ENCODE measurements around the gene DDX6. TPM values are rescaled to one million over a fixed set of nuclear protein-coding genes. Genes with fewer than 3 reads are reported as not detected.

DDX6 gene
- total RNA-seq, 1 donor from 2014 or later = 148 TPM

- Mint-ChIP-seq H3K4me3 (ENCODE audit: unreplicated experiment) (no peak overlapping the region), H3K27me3 (ENCODE audit: unreplicated experiment) (peaks cover 10% of the 10 kb centered on the region), H3K9me3 (ENCODE audit: unreplicated experiment) (no peaks in the 10 kb centered on the region), H3K36me3 (ENCODE audit: unreplicated experiment) (no peaks in the 10 kb centered on the region), H3K4me1 (ENCODE audit: unreplicated experiment) (no peaks in the 10 kb centered on the region), H3K27ac (ENCODE audit: unreplicated experiment) (no peak overlapping the region)
- TF ChIP-seq, protein P1, sequence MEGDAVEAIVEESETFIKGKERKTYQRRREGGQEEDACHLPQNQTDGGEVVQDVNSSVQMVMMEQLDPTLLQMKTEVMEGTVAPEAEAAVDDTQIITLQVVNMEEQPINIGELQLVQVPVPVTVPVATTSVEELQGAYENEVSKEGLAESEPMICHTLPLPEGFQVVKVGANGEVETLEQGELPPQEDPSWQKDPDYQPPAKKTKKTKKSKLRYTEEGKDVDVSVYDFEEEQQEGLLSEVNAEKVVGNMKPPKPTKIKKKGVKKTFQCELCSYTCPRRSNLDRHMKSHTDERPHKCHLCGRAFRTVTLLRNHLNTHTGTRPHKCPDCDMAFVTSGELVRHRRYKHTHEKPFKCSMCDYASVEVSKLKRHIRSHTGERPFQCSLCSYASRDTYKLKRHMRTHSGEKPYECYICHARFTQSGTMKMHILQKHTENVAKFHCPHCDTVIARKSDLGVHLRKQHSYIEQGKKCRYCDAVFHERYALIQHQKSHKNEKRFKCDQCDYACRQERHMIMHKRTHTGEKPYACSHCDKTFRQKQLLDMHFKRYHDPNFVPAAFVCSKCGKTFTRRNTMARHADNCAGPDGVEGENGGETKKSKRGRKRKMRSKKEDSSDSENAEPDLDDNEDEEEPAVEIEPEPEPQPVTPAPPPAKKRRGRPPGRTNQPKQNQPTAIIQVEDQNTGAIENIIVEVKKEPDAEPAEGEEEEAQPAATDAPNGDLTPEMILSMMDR (IDR thresholded peaks at IDR 0.05) = no peak
- DNase-seq (ENCODE audit: extremely low spot score, unreplicated experiment) = no peak
Measured at GRCh38 chr11:118705111-118705741, 85.7 kb downstream of the DDX6 start.

- Mint-ChIP-seq H3K27ac (ENCODE audit: unreplicated experiment) (no peak overlapping the region), H3K4me1 (ENCODE audit: unreplicated experiment) (no peaks in the 10 kb centered on the region), H3K4me3 (ENCODE audit: unreplicated experiment) (no peak overlapping the region), H3K9me3 (ENCODE audit: unreplicated experiment) (no peaks in the 10 kb centered on the region), H3K27me3 (ENCODE audit: unreplicated experiment) (peaks cover 7% of the 10 kb centered on the region), H3K36me3 (ENCODE audit: unreplicated experiment) (no peaks in the 10 kb centered on the region)
- TF ChIP-seq, protein P1 (IDR thresholded peaks at IDR 0.05) = no peak
- no peak for DNase-seq (ENCODE audit: extremely low spot score, unreplicated experiment)
Measured at GRCh38 chr11:118703563-118704106, 87.3 kb downstream of the DDX6 start.

GRCh38 chr11:118699506-118700220, 91.3 kb downstream of the DDX6 start:
- no peak overlapping the region for H3K4me3 Mint-ChIP-seq (ENCODE audit: unreplicated experiment)
- H3K27me3 Mint-ChIP-seq (ENCODE audit: unreplicated experiment) = no peaks in the 10 kb centered on the region
- H3K36me3 Mint-ChIP-seq (ENCODE audit: unreplicated experiment) = no peaks in the 10 kb centered on the region
- DNase-seq (ENCODE audit: extremely low spot score, unreplicated experiment) = no peak
- TF ChIP-seq, protein P1 (IDR thresholded peaks at IDR 0.05) = no peak
- no peaks in the 10 kb centered on the region for H3K9me3 Mint-ChIP-seq (ENCODE audit: unreplicated experiment)
- H3K4me1 Mint-ChIP-seq (ENCODE audit: unreplicated experiment) = no peaks in the 10 kb centered on the region
- H3K27ac Mint-ChIP-seq (ENCODE audit: unreplicated experiment) = no peak overlapping the region

Other genes with a start within 250 kb of the DDX6 start
- 24.0 and 24.1 TPM in 2 replicates for gene IFT46, start 225.2 kb downstream of the DDX6 start, total RNA-seq
- gene ARCN1, start 218.8 kb downstream of the DDX6 start, total RNA-seq = 189 and 201 TPM in 2 replicates
- 160 and 165 TPM in 2 replicates for gene PHLDB1, start 183.5 kb downstream of the DDX6 start, total RNA-seq
- gene TREH, start 111.5 kb downstream of the DDX6 start, total RNA-seq = not detected in 2 replicates
- not detected in 2 replicates for gene CXCR5, start 92.7 kb upstream of the DDX6 start, total RNA-seq
- 115 and 122 TPM in 2 replicates for gene BCL9L, start 134.8 kb upstream of the DDX6 start, total RNA-seq
- gene UPK2, start 165.1 kb upstream of the DDX6 start, total RNA-seq = 0.42 and 0.86 TPM in 2 replicates
- not detected in 2 replicates for gene FOXR1, start 180.6 kb upstream of the DDX6 start, total RNA-seq
- 31.6 and 32.7 TPM in 2 replicates for gene CENATAC, start 207.0 kb upstream of the DDX6 start, total RNA-seq
- gene RPS25, start 227.2 kb upstream of the DDX6 start, total RNA-seq = 933 and 949 TPM in 2 replicates
- 71.4 and 75.3 TPM in 2 replicates for gene TRAPPC4, start 227.6 kb upstream of the DDX6 start, total RNA-seq
- gene SLC37A4, start 239.7 kb upstream of the DDX6 start, total RNA-seq = 15.6 and 16.3 TPM in 2 replicates